Measurements from ENCODE around the gene NME9.

Gene NME9

GRCh38 chr3:138270245-138270644 lies 59.4 kb downstream of the NME9 start:
- no peak for DNase-seq

DNA sequence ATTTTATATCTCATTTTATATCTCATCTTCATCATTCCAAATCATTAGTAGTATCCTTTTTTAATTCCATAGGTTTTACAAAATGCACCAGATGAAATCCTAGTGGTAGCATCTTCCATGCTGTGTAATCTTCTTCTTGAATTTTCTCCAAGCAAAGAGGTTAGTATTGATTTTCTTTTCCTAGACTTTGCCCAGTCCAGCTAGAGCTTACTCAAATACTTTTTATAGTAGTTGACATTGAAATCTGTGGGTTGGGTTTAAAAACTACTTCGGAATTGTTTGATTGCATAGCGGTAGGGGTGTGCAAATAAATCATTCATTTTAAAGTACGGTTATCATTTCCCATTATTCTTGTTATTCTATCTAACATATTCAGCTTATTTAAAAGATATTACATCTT lies 62.6 kb downstream of the NME9 start:
- no peak for DNase-seq

GRCh38 chr3:138265745-138266144 lies 63.9 kb downstream of the NME9 start:
- DNase-seq, result no peak

DNA sequence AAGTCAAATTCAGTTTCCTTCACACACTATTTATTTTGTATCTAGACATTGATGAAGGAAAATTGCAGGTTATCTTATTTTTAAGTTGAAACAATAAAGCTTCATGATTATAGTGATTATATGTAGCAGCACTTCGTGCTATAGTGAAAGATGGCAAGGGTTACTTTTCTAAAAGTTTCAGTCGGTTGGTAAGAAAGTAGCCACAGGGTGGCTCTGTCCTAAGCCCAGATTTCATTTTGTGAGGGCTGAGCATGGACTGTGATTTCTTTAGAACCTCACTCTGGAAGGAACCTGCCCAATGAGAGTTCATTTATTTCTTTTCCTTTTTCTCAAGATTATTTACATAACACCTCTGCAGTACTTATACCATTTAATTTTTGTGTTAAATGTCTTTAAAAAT lies 66.5 kb downstream of the NME9 start:
- no peak for DNase-seq

DNA sequence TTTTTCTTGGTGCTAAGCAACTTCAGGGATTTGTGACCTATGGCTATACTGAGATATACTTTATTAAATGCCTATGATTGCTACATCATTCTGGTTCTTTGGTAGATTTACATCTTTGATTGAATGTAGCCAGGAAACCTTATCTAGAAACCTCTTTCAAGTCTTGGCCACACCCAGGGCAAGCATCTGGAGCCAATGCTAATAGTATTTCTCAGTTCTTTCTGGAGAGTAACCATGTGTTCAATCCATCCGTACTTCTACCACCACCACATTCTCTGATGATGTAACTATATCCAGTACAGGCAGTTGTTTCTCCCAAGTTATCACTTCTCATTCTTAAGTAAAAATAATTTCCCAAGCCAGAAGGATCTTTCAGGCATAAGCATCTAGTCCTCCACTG lies 69.0 kb downstream of the NME9 start:
- DNase-seq, result no peak

GRCh38 chr3:138259126-138259525 lies 70.5 kb downstream of the NME9 start:
- no peak for DNase-seq

- DNase-seq, result no peak
These were observed 71.7 kb downstream of the NME9 start for GRCh38 chr3:138257986-138258385.

DNA sequence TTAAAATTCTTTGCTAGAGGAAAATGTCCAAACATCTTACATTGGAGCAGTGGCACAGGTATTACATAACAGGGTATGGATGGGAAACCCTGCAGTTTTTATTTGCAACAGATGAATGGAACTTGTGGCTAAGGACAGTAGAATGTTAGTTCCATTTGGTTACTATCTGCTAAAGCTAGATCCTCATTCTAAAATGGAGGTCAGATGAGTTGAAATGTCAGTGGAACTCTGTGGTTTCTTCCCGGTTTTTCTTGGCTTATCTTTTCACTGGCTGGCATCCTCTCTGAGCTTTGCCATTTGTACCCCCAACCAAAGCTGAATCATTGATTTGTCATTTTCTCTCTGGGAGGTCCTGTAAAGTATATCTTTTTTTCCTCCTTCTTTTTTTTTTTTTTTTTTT lies 73.6 kb downstream of the NME9 start:
- DNase-seq, result no peak

DNA sequence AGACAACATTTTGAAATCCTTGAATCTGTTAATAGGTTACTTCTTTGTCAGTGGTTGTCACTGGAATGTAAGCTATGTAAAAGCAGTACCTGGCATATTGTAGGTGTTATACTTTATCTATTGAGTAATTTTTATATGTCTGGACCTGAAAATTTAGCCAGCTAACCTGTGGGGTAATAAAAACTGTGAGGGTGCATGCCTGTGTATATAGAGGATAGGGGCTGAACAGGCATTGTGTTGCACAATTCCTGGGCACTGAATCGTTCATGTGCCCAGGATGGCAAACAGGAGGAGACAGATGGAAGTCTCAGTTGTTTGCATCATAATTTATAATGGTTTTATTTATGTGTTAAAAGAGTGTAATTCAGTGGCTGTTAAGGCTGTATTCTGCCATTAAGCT lies 75.4 kb downstream of the NME9 start:
- no peak for DNase-seq

DNA sequence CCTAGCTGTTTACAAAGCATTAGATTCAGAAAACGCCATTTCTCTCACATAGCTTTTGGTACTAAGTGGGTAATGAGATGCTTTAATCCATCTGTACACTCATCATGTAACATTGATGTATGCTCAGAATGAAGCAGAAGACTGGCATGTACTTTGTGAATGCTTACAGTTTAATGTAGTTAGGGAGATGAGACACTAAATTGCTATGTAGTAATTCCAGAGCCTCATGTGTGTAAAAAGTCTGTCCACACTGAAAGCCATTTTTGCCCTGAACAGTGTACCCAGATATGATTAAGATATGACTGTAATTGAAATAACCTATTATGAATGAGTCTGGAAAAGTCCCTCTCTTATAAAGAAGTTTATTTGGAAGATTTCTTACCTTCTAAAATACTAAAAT lies 76.0 kb downstream of the NME9 start:
- DNase-seq, result no peak

All from NCI-H510A (cell line).